Breast epithelium (tissue), 3 donors: ENCODE results near the gene MAPKAPK2.

Experiments used
- POLR2A ChIP-seq: fragments of 450-650 bp; IDR thresholded peaks from one replicate; pipeline ENCODE4 v1.6.1; 2016; ENCODE audit warnings: antibody characterized with exemption, mild to moderate bottlenecking, moderate library complexity
- POLR2AphosphoS5 ChIP-seq, 3 donors: sonication (generic); formaldehyde crosslinking; IDR thresholded peaks; one replicate each; pipeline ENCODE4 v1.6.1; 2017; ENCODE audit warnings: antibody characterized with exemption in 3 of 3
- TF ChIP-seq, protein P1 (sequence below), 3 donors: fragments of 450-650 bp; IDR thresholded peaks; one replicate each; pipeline ENCODE4 v1.5.1; 2016 to 2017; ENCODE audit warnings: antibody characterized with exemption in 3 of 3, mild to moderate bottlenecking in 3 of 3, moderate library complexity in 3 of 3

DNA sequence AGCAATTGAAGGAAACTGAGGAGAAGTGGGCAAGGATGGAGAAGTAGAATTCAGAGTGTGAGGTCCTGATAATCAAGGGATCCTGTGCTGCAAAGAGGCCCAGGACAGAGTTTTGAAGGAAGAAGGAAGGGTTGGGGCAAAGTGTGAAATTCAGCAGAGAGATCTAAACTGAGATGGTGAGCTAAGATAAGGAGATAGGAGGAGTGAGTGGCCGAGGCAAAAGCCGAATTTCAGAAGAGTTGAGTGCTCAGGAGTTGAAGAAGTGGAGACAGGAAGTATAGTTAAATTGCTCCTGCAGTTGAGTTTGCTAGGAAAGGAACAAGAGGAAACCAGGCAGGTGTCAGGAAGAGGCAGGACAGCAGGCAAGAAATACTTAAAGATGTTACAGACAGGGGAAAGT is 16.4 kb upstream of the MAPKAPK2 start:
- TF ChIP-seq, protein P1, sequence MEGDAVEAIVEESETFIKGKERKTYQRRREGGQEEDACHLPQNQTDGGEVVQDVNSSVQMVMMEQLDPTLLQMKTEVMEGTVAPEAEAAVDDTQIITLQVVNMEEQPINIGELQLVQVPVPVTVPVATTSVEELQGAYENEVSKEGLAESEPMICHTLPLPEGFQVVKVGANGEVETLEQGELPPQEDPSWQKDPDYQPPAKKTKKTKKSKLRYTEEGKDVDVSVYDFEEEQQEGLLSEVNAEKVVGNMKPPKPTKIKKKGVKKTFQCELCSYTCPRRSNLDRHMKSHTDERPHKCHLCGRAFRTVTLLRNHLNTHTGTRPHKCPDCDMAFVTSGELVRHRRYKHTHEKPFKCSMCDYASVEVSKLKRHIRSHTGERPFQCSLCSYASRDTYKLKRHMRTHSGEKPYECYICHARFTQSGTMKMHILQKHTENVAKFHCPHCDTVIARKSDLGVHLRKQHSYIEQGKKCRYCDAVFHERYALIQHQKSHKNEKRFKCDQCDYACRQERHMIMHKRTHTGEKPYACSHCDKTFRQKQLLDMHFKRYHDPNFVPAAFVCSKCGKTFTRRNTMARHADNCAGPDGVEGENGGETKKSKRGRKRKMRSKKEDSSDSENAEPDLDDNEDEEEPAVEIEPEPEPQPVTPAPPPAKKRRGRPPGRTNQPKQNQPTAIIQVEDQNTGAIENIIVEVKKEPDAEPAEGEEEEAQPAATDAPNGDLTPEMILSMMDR (IDR thresholded peaks at IDR 0.05): no peak
- TF ChIP-seq POLR2AphosphoS5 (IDR thresholded peaks at IDR 0.05): no peak
- no peak for TF ChIP-seq POLR2A
